Measurements from ENCODE around the gene SLC22A1. TPM values are rescaled to one million over a fixed set of nuclear protein-coding genes. Genes with fewer than 3 reads are reported as not detected.
"Not testable (repeated sequence)": the region's sequence is repeated elsewhere in the genome, so short reads cannot be mapped to it uniquely, and the experiment has no call there.

Gene SLC22A1
- total RNA-seq, 2 donors from 2014 or later, result 1.2 to 1.6 TPM

- Histone ChIP-seq H3K4me1 (ENCODE audit: control insufficient read depth in 1 of 2, low read depth in 2 of 2) (no peaks in the 10 kb centered on the region), H3K27me3 (replicated peaks; ENCODE audit: insufficient read depth) (no peaks in the 10 kb centered on the region), H3K4me3 (no peak overlapping the region), H3K9me3 (no peaks in the 10 kb centered on the region), H3K27ac (no peak overlapping the region), H3K36me3 (no peaks in the 10 kb centered on the region)
- TF ChIP-seq, protein P1, sequence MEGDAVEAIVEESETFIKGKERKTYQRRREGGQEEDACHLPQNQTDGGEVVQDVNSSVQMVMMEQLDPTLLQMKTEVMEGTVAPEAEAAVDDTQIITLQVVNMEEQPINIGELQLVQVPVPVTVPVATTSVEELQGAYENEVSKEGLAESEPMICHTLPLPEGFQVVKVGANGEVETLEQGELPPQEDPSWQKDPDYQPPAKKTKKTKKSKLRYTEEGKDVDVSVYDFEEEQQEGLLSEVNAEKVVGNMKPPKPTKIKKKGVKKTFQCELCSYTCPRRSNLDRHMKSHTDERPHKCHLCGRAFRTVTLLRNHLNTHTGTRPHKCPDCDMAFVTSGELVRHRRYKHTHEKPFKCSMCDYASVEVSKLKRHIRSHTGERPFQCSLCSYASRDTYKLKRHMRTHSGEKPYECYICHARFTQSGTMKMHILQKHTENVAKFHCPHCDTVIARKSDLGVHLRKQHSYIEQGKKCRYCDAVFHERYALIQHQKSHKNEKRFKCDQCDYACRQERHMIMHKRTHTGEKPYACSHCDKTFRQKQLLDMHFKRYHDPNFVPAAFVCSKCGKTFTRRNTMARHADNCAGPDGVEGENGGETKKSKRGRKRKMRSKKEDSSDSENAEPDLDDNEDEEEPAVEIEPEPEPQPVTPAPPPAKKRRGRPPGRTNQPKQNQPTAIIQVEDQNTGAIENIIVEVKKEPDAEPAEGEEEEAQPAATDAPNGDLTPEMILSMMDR (IDR thresholded peaks at IDR 0.05), result no peak
- DNase-seq (ENCODE audit: low spot score), result no peak
- no peak for ATAC-seq (ENCODE audit: insufficient number of reproducible peaks, low FRiP score, low read depth)
These were observed 42.3 kb downstream of the SLC22A1 start for GRCh38 chr6:160163912-160164311.

- H3K4me3 ChIP-seq; DNase-seq (ENCODE audit: low spot score); H3K27ac ChIP-seq; H3K9me3 ChIP-seq; ATAC-seq (ENCODE audit: insufficient number of reproducible peaks, low FRiP score, low read depth); H3K4me1 ChIP-seq (ENCODE audit: control insufficient read depth in 1 of 2, low read depth in 2 of 2); H3K27me3 ChIP-seq (replicated peaks; ENCODE audit: insufficient read depth); H3K36me3 ChIP-seq: not testable (repeated sequence)
These were observed 44.3 kb downstream of the SLC22A1 start for GRCh38 chr6:160165928-160166327.

GRCh38 chr6:160167604-160168399 is 46.2 kb downstream of the SLC22A1 start:
- H3K36me3 ChIP-seq, result no peaks in the 10 kb centered on the region
- DNase-seq (ENCODE audit: low spot score), result no peak
- no peaks in the 10 kb centered on the region for H3K9me3 ChIP-seq
- no peak for ATAC-seq (ENCODE audit: insufficient number of reproducible peaks, low FRiP score, low read depth)
- H3K27me3 ChIP-seq (replicated peaks; ENCODE audit: insufficient read depth), result no peaks in the 10 kb centered on the region
- no peak overlapping the region for H3K4me3 ChIP-seq
- peaks cover 0 to 6% of the 10 kb centered on the region in 2 donors for H3K4me1 ChIP-seq (ENCODE audit: control insufficient read depth in 1 of 2, low read depth in 2 of 2)
- TF ChIP-seq, protein P1 (IDR thresholded peaks at IDR 0.05), result no peak
- H3K27ac ChIP-seq, result no peak overlapping the region

DNA sequence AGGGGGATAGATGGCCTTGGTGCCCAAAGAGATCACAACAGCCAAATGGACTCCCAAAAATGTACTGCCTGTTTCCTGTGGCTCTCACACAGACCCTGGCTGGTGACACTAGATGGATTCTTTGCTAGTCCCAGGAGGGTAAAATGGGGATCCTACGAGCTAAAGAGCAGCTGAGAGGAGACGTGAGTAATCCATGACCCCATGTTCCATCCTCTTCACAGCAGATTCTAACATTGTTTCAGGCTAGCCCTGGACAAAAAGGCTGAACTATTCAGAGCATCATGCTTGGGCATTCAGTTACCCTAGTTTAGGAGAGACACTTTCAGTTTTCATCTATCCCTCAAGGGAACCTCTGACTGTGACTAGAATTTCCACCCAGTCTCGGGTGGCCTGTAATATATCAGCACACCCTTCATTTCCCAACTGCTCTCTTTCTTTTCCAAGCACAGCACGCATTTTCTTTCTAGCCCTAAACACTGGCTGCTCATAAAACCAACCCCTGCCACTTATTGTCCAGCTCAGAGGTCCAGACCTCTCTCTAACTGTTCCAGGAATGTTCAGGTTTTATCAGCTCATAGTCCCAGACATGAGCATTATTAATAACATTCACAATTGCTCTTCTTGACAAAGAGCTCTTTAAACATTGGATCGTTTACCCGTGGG is 48.5 kb downstream of the SLC22A1 start:
- DNase-seq (ENCODE audit: low spot score) (no peak), ATAC-seq (ENCODE audit: insufficient number of reproducible peaks, low FRiP score, low read depth) (no peak)
- no peak overlapping the region for H3K4me3 ChIP-seq
- no peaks in the 10 kb centered on the region for H3K27me3 ChIP-seq (replicated peaks; ENCODE audit: insufficient read depth)
- peak overlapping the region in 1 of 2 donors; percentile 4 for H3K27ac ChIP-seq
- peaks cover 0 to 6% of the 10 kb centered on the region in 2 donors for H3K4me1 ChIP-seq (ENCODE audit: control insufficient read depth in 1 of 2, low read depth in 2 of 2)
- TF ChIP-seq, protein P1 (IDR thresholded peaks at IDR 0.05), result no peak
- no peaks in the 10 kb centered on the region for H3K9me3 ChIP-seq
- no peaks in the 10 kb centered on the region for H3K36me3 ChIP-seq

- ATAC-seq (ENCODE audit: insufficient number of reproducible peaks, low FRiP score, low read depth) (no peak), DNase-seq (ENCODE audit: low spot score) (no peak)
- Histone ChIP-seq H3K27ac (no peak overlapping the region), H3K4me1 (ENCODE audit: control insufficient read depth in 1 of 2, low read depth in 2 of 2) (peaks cover 0 to 6% of the 10 kb centered on the region in 2 donors), H3K4me3 (no peak overlapping the region), H3K9me3 (no peaks in the 10 kb centered on the region), H3K36me3 (no peaks in the 10 kb centered on the region), H3K27me3 (replicated peaks; ENCODE audit: insufficient read depth) (no peaks in the 10 kb centered on the region)
- TF ChIP-seq, protein P1 (IDR thresholded peaks at IDR 0.05), result no peak
These were observed 51.1 kb downstream of the SLC22A1 start for GRCh38 chr6:160172704-160173103.

Measured in thoracic aorta (tissue), 2 donors.